Adrenal gland (tissue), 12 donors: Measurements from ENCODE around the gene UBE3A. TPM values are rescaled to one million over a fixed set of nuclear protein-coding genes. Genes with fewer than 3 reads are reported as not detected.

Experiments used
- DNase-seq, 7 donors: peaks; one replicate each; pipeline ENCODE4 v3.0.0-alpha.2; 2019 to 2020
- H3K27ac ChIP-seq, 5 donors: fragments of 200-600 bp; sonication (generic) in 4 of 5; 1 replicate in 3 of 5; 2 replicates in 2 of 5; pipeline versions ENCODE4 v1.5.1 to v1.8.0; 2016 to 2020; ENCODE audit warnings: mild to moderate bottlenecking in 1 of 5
- H3K27me3 ChIP-seq: fragments of 200-600 bp; 2 replicates; pipeline ENCODE4 v1.8.0; 2021
- H3K36me3 ChIP-seq, 2 donors: fragments of 200-600 bp; replicated peaks in 1 of 2; 1 replicate in 1 of 2; 2 replicates in 1 of 2; pipeline versions ENCODE4 v1.5.1 to v1.8.0; 2018 to 2022
- H3K4me1 ChIP-seq, 2 donors: fragments of 200-600 bp; replicated peaks in 1 of 2; 1 replicate in 1 of 2; 2 replicates in 1 of 2; pipeline versions ENCODE4 v1.5.1 to v1.8.0; 2018 to 2021
- H3K4me3 ChIP-seq, 4 donors: fragments of 200-600 bp; sonication (generic) in 3 of 4; one replicate each; pipeline ENCODE4 v1.5.1; 2016 to 2018
- H3K9me3 ChIP-seq, 3 donors: fragments of 200-600 bp; sonication (generic) in 1 of 3; replicated peaks in 1 of 3; 1 replicate in 2 of 3; 2 replicates in 1 of 3; pipeline versions ENCODE4 v1.5.1 to v1.8.0; 2016 to 2021
- CTCF ChIP-seq, 6 experiments: fragments of 450-650 bp in 4 of 6; fragments of 200-600 bp in 2 of 6; sonication (generic) in 1 of 6; IDR thresholded peaks; 1 replicate in 5 of 6; 2 replicates in 1 of 6; pipeline versions ENCODE4 v1.5.1 to v1.8.0; 2016 to 2021; ENCODE audit warnings: antibody characterized with exemption in 6 of 6, mild to moderate bottlenecking in 2 of 6, moderate library complexity in 1 of 6
- POLR2A ChIP-seq, 2 donors: fragments of 450-650 bp; IDR thresholded peaks; one replicate each; pipeline ENCODE4 v1.6.1; 2017; ENCODE audit warnings: antibody characterized with exemption in 2 of 2, mild to moderate bottlenecking in 2 of 2, moderate library complexity in 1 of 2
- WGBS, 4 donors: extraction: QIAGEN DNeasy Blood & Tissue Kit in 2 of 4; methylation state at CpG; one replicate each; pipeline versions ENCODE4 v1.1.5 to v1.1.7; 2013 to 2017; 5-methylcytosine and 5-hydroxymethylcytosine counted together
- intact Hi-C, 2 donors: fragments of 100-400 bp; cut with DNase I; formaldehyde crosslinking; loops; one replicate each; pipeline versions ENCODE4 v1.14.1 to v1.15.0; 2022 to 2023
- polyA plus RNA-seq, 3 donors: library from polyadenylated mRNA; stranded (reverse); fragments of 200-250 nt in 2 of 3; fragments of 350-450 nt in 1 of 3; fragmentation: Illumina TruSeq in 1 of 3; extraction: RNeasy Lipid Tissue Mini Kit (QIAGEN cat#74804) in 1 of 3; gene quantifications; one replicate each; pipeline ENCODE4 v1.2.3, GENCODE V29; 2013 to 2014
- total RNA-seq, 9 donors: library from RNA; depleted of rRNA in 4 of 9; stranded (reverse); fragments of >200 nt in 4 of 9; fragments of 120-200 nt in 1 of 9; fragmentation: NEBNext Ultra II Directional in 1 of 9; extraction: Animal tissue kit (Norgen Biotek cat#: 25700) in 1 of 9; gene quantifications; one replicate each; pipeline versions ENCODE4 v1.1.0 to v1.2.4, GENCODE V29; 2013 to 2023
- donor health status: healthy with polysubstance abuse.
- donor health status: Bipolar disorder and iron deficiency.
- donor health status: DM: yes; HTN: yes; CAD: no.
- donor health status: DM: no; HTN: no; CAD: no.
- donor health status: DM: no; HTN: no; CAD: no.
- donor health status: DM: yes; HTN: yes; CAD: no.

The UBE3A gene
- total and polyA plus RNA-seq, 12 donors: 19.6 to 114 (median 77.5) TPM

DNA sequence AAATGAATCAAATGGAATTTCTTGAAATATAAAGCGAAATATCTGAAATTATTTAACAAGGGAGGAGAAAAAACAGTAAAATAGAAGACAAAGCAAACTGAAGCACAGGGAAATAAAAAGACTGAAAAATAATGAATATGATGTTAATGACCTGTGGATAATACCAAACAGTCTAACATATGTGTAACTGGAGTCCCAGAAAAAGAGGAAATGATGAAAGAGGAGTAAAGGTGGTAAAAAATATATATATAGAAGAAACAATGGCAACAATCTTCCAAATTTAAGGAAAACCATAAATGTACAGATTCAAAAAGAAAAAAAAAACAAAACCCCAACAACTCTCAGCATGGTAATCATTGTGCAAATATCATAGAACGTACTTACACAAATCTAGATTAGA, 21.2 kb downstream of the UBE3A start:
- no peak for DNase-seq
- TF ChIP-seq POLR2A (IDR thresholded peaks at IDR 0.05) (no peak), CTCF (IDR thresholded peaks at IDR 0.05) (no peak)
- intact Hi-C loops: no loop called here
- no peaks in the 10 kb centered on the region for H3K36me3 ChIP-seq
- H3K4me1 ChIP-seq: peaks cover 12 to 46% of the 10 kb centered on the region in 2 donors
- H3K9me3 ChIP-seq: no peaks in the 10 kb centered on the region
- WGBS, 4 donors: 93 to 99% (median 95%) methylated on average over 2 of the region's 2 CpGs
- H3K4me3 ChIP-seq: no peak overlapping the region
- H3K27ac ChIP-seq: no peak overlapping the region
- H3K27me3 ChIP-seq: no peaks in the 10 kb centered on the region

DNA sequence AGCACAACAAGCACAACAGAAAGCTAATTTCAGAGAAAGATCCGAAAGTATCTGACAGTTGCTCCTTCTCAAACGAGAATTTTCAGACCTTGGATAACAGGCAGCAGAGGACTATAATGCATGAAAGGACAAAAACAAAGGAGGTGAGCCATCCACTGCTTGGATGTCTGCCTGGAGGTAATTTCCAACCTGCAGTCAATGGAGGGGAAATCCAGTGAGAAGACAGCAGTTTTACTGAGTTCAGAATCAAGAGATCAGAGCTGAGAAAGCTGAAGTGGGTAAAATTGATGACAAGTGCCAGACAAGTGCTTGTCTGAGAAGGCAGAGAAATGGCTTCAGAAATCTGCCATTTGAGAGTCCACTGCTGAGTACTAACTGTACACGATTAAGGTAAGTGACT, 22.1 kb downstream of the UBE3A start:
- Histone ChIP-seq H3K27ac (no peak overlapping the region), H3K9me3 (no peaks in the 10 kb centered on the region), H3K27me3 (no peaks in the 10 kb centered on the region), H3K4me1 (peaks cover 8 to 48% of the 10 kb centered on the region in 2 donors), H3K36me3 (no peaks in the 10 kb centered on the region), H3K4me3 (peak overlapping the region in 1 of 4 donors; percentile 7)
- intact Hi-C loops: no loop called here
- TF ChIP-seq POLR2A (IDR thresholded peaks at IDR 0.05) (no peak), CTCF (IDR thresholded peaks at IDR 0.05) (no peak)
- DNase-seq: peak in 1 of 7 donors; percentile 20
- WGBS, 4 donors: 45 to 57% (median 55%) methylated on average over 3 of the region's 3 CpGs

GRCh38 chr15:25415707-25416106, 23.1 kb downstream of the UBE3A start:
- no peaks in the 10 kb centered on the region for H3K36me3 ChIP-seq
- no peak overlapping the region for H3K4me3 ChIP-seq
- 59 to 71% (median 62%) methylated on average over 3 of the region's 3 CpGs for WGBS, 4 donors
- no peak for DNase-seq
- no peaks in the 10 kb centered on the region for H3K27me3 ChIP-seq
- intact Hi-C loops: no loop called here
- TF ChIP-seq POLR2A (IDR thresholded peaks at IDR 0.05) (no peak), CTCF (IDR thresholded peaks at IDR 0.05) (no peak)
- H3K9me3 ChIP-seq: no peaks in the 10 kb centered on the region
- H3K4me1 ChIP-seq: peaks cover 6 to 48% of the 10 kb centered on the region in 2 donors
- H3K27ac ChIP-seq: no peak overlapping the region

- no peak overlapping the region for H3K4me3 ChIP-seq
- TF ChIP-seq POLR2A (IDR thresholded peaks at IDR 0.05) (no peak), CTCF (IDR thresholded peaks at IDR 0.05) (no peak)
- H3K27me3 ChIP-seq: no peaks in the 10 kb centered on the region
- H3K36me3 ChIP-seq: no peaks in the 10 kb centered on the region
- H3K27ac ChIP-seq: no peak overlapping the region
- intact Hi-C loops: no loop called here
- H3K9me3 ChIP-seq: no peaks in the 10 kb centered on the region
- no peak for DNase-seq
- 93 to 98% (median 96%) methylated on average over 1 of the region's 1 CpG for WGBS, 4 donors
- peaks cover 6 to 50% of the 10 kb centered on the region in 2 donors for H3K4me1 ChIP-seq
Measured at GRCh38 chr15:25415217-25415616, 23.6 kb downstream of the UBE3A start.
